C4-2B (cell line): ENCODE measurements around the gene DDOST.
"Not testable (repeated sequence)": the region's sequence is repeated elsewhere in the genome, so short reads cannot be mapped to it uniquely, and the experiment has no call there.

Experiments
- H3K27ac ChIP-seq: fragments of 450-650 bp; 2 replicates; pipeline ENCODE4 v1.5.1; 2017
- CTCF ChIP-seq: fragments of 450-650 bp; conservative IDR thresholded peaks from 2 replicates; pipeline ENCODE4 v1.5.1; 2017; ENCODE audit warnings: mild to moderate bottlenecking
- ZFX ChIP-seq: fragments of 450-650 bp; IDR thresholded peaks from 2 replicates; pipeline ENCODE4 v1.6.1; 2017

Gene DDOST

GRCh38 chr1:20611652-20612051 is 49.5 kb downstream of the DDOST start:
- TF ChIP-seq ZFX (no peak), CTCF (no peak)
- no peak overlapping the region for H3K27ac ChIP-seq

- TF ChIP-seq CTCF (no peak), ZFX (no peak)
Measured at GRCh38 chr1:20610970-20611369, 50.2 kb downstream of the DDOST start.

GRCh38 chr1:20609541-20609940 is 51.6 kb downstream of the DDOST start:
- H3K27ac ChIP-seq = no peak overlapping the region
- TF ChIP-seq CTCF (no peak), ZFX (no peak)

More at GRCh38 chr1:20610970-20611369, 50.2 kb downstream of the DDOST start:
- no peak overlapping the region for H3K27ac ChIP-seq

- H3K27ac ChIP-seq = not testable (repeated sequence)
Measured at GRCh38 chr1:20606801-20607570, 54.2 kb downstream of the DDOST start.

- TF ChIP-seq ZFX (no peak), CTCF (no peak)
- H3K27ac ChIP-seq = no peak overlapping the region
Measured at GRCh38 chr1:20604678-20605077, 56.5 kb downstream of the DDOST start.

GRCh38 chr1:20603504-20604464 is 57.4 kb downstream of the DDOST start:
- TF ChIP-seq ZFX (no peak), CTCF (no peak)
- H3K27ac ChIP-seq = no peak overlapping the region

GRCh38 chr1:20602851-20603450 is 58.2 kb downstream of the DDOST start:
- H3K27ac ChIP-seq = no peak overlapping the region
- TF ChIP-seq CTCF (no peak), ZFX (no peak)
